H1 (cell line): Measurements from ENCODE around the gene OLFM3. TPM values are rescaled to one million over a fixed set of nuclear protein-coding genes. Genes with fewer than 3 reads are reported as not detected.

Experiments used
- CTCF ChIA-PET: fragments of 300-600 bp; sonication (Branson Sonifier 250); formaldehyde crosslinking; loops from one replicate; lab custom pipeline; 2021; ENCODE audit not compliant: partially characterized antibody; lab: Charles Lee
- POLR2A ChIA-PET: fragments of 300-600 bp; sonication (Branson Sonifier 250); formaldehyde crosslinking; loops from one replicate; lab custom pipeline; 2021; ENCODE audit warnings: inconsistent platforms; ENCODE audit not compliant: partially characterized antibody; lab: Charles Lee
- DNase-seq, 2 experiments: peaks; one replicate each; pipeline versions ENCODE4 v3.0.0 to v3.0.0-alpha.2; 2010 to 2022; ENCODE audit warnings: low spot score in 2 of 2, low read depth in 1 of 2, mixed read lengths in 1 of 2
- FAIRE-seq: peaks from 2 replicates; lab custom pipeline; 2011; peaks lifted over from hg19 to GRCh38; lab: Jason Lieb, UNC
- H2AFZ ChIP-seq: 2 replicates; pipeline ENCODE4 v1.8.1; 2012; ENCODE audit warnings: low read length, inconsistent platforms
- H2AK5ac ChIP-seq: 2 replicates; pipeline ENCODE4 v1.6.1; 2013; ENCODE audit warnings: low read depth, low read length
- H2BK120ac ChIP-seq: replicated peaks from 2 replicates; pipeline ENCODE3; 2013; ENCODE audit warnings: low read depth, low read length, inconsistent platforms
- H2BK12ac ChIP-seq: 2 replicates; pipeline ENCODE4 v1.6.1; 2013; ENCODE audit warnings: low read depth, low read length
- H2BK15ac ChIP-seq: 2 replicates; pipeline ENCODE4 v1.6.1; 2013; ENCODE audit warnings: low read length
- H2BK20ac ChIP-seq: 2 replicates; pipeline ENCODE4 v1.6.1; 2013; ENCODE audit warnings: low read length
- H2BK5ac ChIP-seq: 2 replicates; pipeline ENCODE4 v1.6.1; 2013; ENCODE audit warnings: low read depth, low read length
- H3K14ac ChIP-seq: 2 replicates; pipeline ENCODE4 v1.6.1; 2013; ENCODE audit warnings: inconsistent platforms; ENCODE audit not compliant: insufficient read length
- H3K18ac ChIP-seq: 2 replicates; pipeline ENCODE4 v1.6.1; 2013; ENCODE audit warnings: low read length; ENCODE audit errors: extremely low read depth
- H3K23ac ChIP-seq: 2 replicates; pipeline ENCODE4 v1.6.1; 2013; ENCODE audit warnings: inconsistent platforms; ENCODE audit not compliant: insufficient read length
- H3K23me2 ChIP-seq: 2 replicates; pipeline ENCODE4 v1.6.1; 2013; ENCODE audit warnings: low read depth, low read length
- H3K27ac ChIP-seq: 2 replicates; pipeline ENCODE4 v1.6.1; 2011; ENCODE audit warnings: low read depth, low read length, inconsistent platforms
- H3K27me3 ChIP-seq, 4 experiments: replicated peaks in 1 of 4; 1 replicate in 1 of 4; 2 replicates in 3 of 4; pipeline versions ENCODE4 v1.6.1 to v1.8.1; 2011 to 2013; ENCODE audit warnings: low read length in 3 of 4, mild to moderate bottlenecking in 3 of 4, inconsistent platforms in 2 of 4, mixed read lengths in 2 of 4, moderate library complexity in 1 of 4; ENCODE audit not compliant: control insufficient read depth in 3 of 4, insufficient read depth in 3 of 4; ENCODE audit errors: extremely low read depth in 1 of 4
- H3K36me3 ChIP-seq, 4 experiments: 2 replicates each; pipeline versions ENCODE4 v1.6.1 to v1.8.1; 2011 to 2013; ENCODE audit warnings: mild to moderate bottlenecking in 4 of 4, low read length in 3 of 4, moderate library complexity in 2 of 4, control low read depth in 1 of 4, inconsistent platforms in 1 of 4; ENCODE audit not compliant: insufficient read depth in 4 of 4, control insufficient read depth in 2 of 4
- H3K4ac ChIP-seq: replicated peaks from 2 replicates; pipeline ENCODE3; 2013; ENCODE audit warnings: low read length, low read depth, mixed read lengths, inconsistent platforms; ENCODE audit not compliant: insufficient read length
- H3K4me1 ChIP-seq, 4 experiments: replicated peaks in 1 of 4; 1 replicate in 1 of 4; 2 replicates in 3 of 4; pipeline versions ENCODE4 v1.6.1 to v1.8.1; 2011 to 2013; ENCODE audit warnings: low read length in 3 of 4, inconsistent platforms in 2 of 4, mixed read lengths in 1 of 4; ENCODE audit not compliant: insufficient read depth in 4 of 4, control insufficient read depth in 3 of 4
- H3K4me2 ChIP-seq, 2 experiments: 2 replicates each; pipeline versions ENCODE4 v1.6.1 to v1.8.1; 2011 to 2013; ENCODE audit warnings: low read depth in 2 of 2, low read length in 2 of 2, control low read depth in 1 of 2, inconsistent platforms in 1 of 2, mild to moderate bottlenecking in 1 of 2; ENCODE audit not compliant: insufficient read depth in 1 of 2
- H3K4me3 ChIP-seq, 4 experiments: fragments of 200-600, 300-600 bp in 1 of 4; sonication (generic), shearing (Covaris generic), sonication (Bioruptor Twin) in 1 of 4; 2 replicates each; pipeline versions ENCODE4 v1.5.1 to v1.8.1; 2011 to 2016; ENCODE audit warnings: low read length in 4 of 4, low read depth in 3 of 4, control low read depth in 2 of 4, inconsistent platforms in 2 of 4, mild to moderate bottlenecking in 2 of 4, mixed read lengths in 1 of 4, moderate library complexity in 1 of 4; ENCODE audit not compliant: insufficient read depth in 2 of 4; ENCODE audit errors: extremely low read depth in 1 of 4
- H3K56ac ChIP-seq: replicated peaks from 2 replicates; pipeline ENCODE3; 2013; ENCODE audit warnings: low read depth, mild to moderate bottlenecking, mixed read lengths, low read length, inconsistent platforms; ENCODE audit not compliant: insufficient read length
- H3K79me1 ChIP-seq: 2 replicates; pipeline ENCODE4 v1.6.1; 2013; ENCODE audit warnings: low read depth, low read length, control low read depth
- H3K79me2 ChIP-seq, 2 experiments: 2 replicates each; pipeline versions ENCODE4 v1.6.1 to v1.8.1; 2012 to 2013; ENCODE audit warnings: low read length in 2 of 2, mild to moderate bottlenecking in 2 of 2, inconsistent platforms in 1 of 2; ENCODE audit not compliant: insufficient read depth in 2 of 2, control insufficient read depth in 1 of 2
- H3K9ac ChIP-seq, 4 experiments: replicated peaks in 1 of 4; 1 replicate in 1 of 4; 2 replicates in 3 of 4; pipeline versions ENCODE4 v1.6.1 to v1.8.1; 2011 to 2013; ENCODE audit warnings: low read depth in 3 of 4, low read length in 3 of 4, control low read depth in 2 of 4, mild to moderate bottlenecking in 2 of 4, moderate library complexity in 2 of 4, inconsistent platforms in 1 of 4; ENCODE audit errors: extremely low read depth in 1 of 4
- H3K9me3 ChIP-seq, 2 experiments: 2 replicates each; pipeline versions ENCODE4 v1.6.1 to v1.8.1; 2012 to 2013; ENCODE audit warnings: mild to moderate bottlenecking in 2 of 2, moderate library complexity in 2 of 2, control low read depth in 1 of 2, inconsistent platforms in 1 of 2, low read depth in 1 of 2, low read length in 1 of 2, mixed read lengths in 1 of 2; ENCODE audit not compliant: insufficient read depth in 2 of 2
- H4K20me1 ChIP-seq, 2 experiments: replicated peaks in 1 of 2; 2 replicates each; pipeline versions ENCODE3 to v1.8.1; 2011 to 2013; ENCODE audit warnings: inconsistent platforms in 2 of 2, low read length in 2 of 2, mild to moderate bottlenecking in 1 of 2; ENCODE audit not compliant: insufficient read depth in 2 of 2, control insufficient read depth in 1 of 2
- H4K5ac ChIP-seq: 2 replicates; pipeline ENCODE4 v1.6.1; 2013; ENCODE audit warnings: low read length, low read depth, mixed read lengths, inconsistent platforms; ENCODE audit not compliant: insufficient read length
- H4K8ac ChIP-seq: 2 replicates; pipeline ENCODE4 v1.8.0; 2013; ENCODE audit warnings: mild to moderate bottlenecking, moderate library complexity, low read length, inconsistent platforms; ENCODE audit not compliant: insufficient read depth; ENCODE audit errors: extremely low read depth
- H4K91ac ChIP-seq: replicated peaks from 2 replicates; pipeline ENCODE3; 2013; ENCODE audit warnings: low read length, mixed read lengths, inconsistent platforms; ENCODE audit not compliant: insufficient read length
- ASH2L ChIP-seq: fragments of 200-600, 300-600 bp; sonication (generic); IDR thresholded peaks from one replicate; pipeline ENCODE4 v1.7.1; 2017; ENCODE audit warnings: low read length
- BACH1 ChIP-seq: IDR thresholded peaks from 2 replicates; pipeline ENCODE4 v1.6.1; 2012; ENCODE audit warnings: low read length, improper control_type of control experiment
- CHD2 ChIP-seq: IDR thresholded peaks from 2 replicates; pipeline ENCODE4 v1.6.1; 2012; ENCODE audit warnings: low read length, improper control_type of control experiment
- EP300 ChIP-seq, 2 experiments: IDR thresholded peaks; 1 replicate in 1 of 2; 2 replicates in 1 of 2; pipeline ENCODE4 v1.6.1; 2011 to 2012; ENCODE audit warnings: low read depth in 2 of 2, low read length in 2 of 2, mild to moderate bottlenecking in 2 of 2, borderline replicate concordance in 1 of 2, inconsistent platforms in 1 of 2, moderate library complexity in 1 of 2
- FOSL1 ChIP-seq: IDR thresholded peaks from 2 replicates; pipeline ENCODE4 v1.6.1; 2011; ENCODE audit warnings: mild to moderate bottlenecking, low read depth, low read length, moderate library complexity; ENCODE audit not compliant: insufficient read depth
- NANOG ChIP-seq: IDR thresholded peaks from 2 replicates; pipeline ENCODE4 v1.6.1; 2011; ENCODE audit warnings: low read length, low read depth, mild to moderate bottlenecking, inconsistent platforms; ENCODE audit not compliant: insufficient read depth, poor library complexity, severe bottlenecking
- NRF1 ChIP-seq: IDR thresholded peaks from 2 replicates; pipeline ENCODE4 v1.6.1; 2011; ENCODE audit warnings: mild to moderate bottlenecking, low read depth, low read length, improper control_type of control experiment
- POLR2A ChIP-seq, 2 experiments: IDR thresholded peaks; 1 replicate in 1 of 2; 2 replicates in 1 of 2; pipeline ENCODE4 v1.6.1; 2011; ENCODE audit warnings: low read depth in 2 of 2, low read length in 2 of 2, mild to moderate bottlenecking in 2 of 2; ENCODE audit errors: control extremely low read depth in 1 of 2
- POLR2AphosphoS5 ChIP-seq: IDR thresholded peaks from 2 replicates; pipeline ENCODE4 v1.6.1; 2011; ENCODE audit warnings: low read depth, low read length
- RNF2 ChIP-seq: fragments of 200-900, 300-1000 bp; sonication (generic); IDR thresholded peaks from 2 replicates; pipeline ENCODE4 v1.7.1; 2016; ENCODE audit warnings: borderline replicate concordance, low read depth, mild to moderate bottlenecking, antibody characterized with exemption, low read length; ENCODE audit not compliant: poor library complexity, severe bottlenecking; ENCODE audit errors: missing control alignments
- SIRT6 ChIP-seq: IDR thresholded peaks from one replicate; pipeline ENCODE4 v1.7.1; 2012; ENCODE audit warnings: low read length, inconsistent platforms
- SIX5 ChIP-seq: IDR thresholded peaks from 2 replicates; pipeline ENCODE4 v1.6.1; 2011; ENCODE audit warnings: mild to moderate bottlenecking, low read depth, low read length
- SP1 ChIP-seq: IDR thresholded peaks from 2 replicates; pipeline ENCODE4 v1.6.1; 2011; ENCODE audit warnings: low read depth, low read length
- SP2 ChIP-seq: IDR thresholded peaks from 2 replicates; pipeline ENCODE4 v1.6.1; 2012; ENCODE audit warnings: mild to moderate bottlenecking, low read length, inconsistent platforms
- TCF12 ChIP-seq: IDR thresholded peaks from 2 replicates; pipeline ENCODE4 v1.6.1; 2011; ENCODE audit warnings: low read depth, mild to moderate bottlenecking, low read length
- ZNF274 ChIP-seq: IDR thresholded peaks from 2 replicates; pipeline ENCODE4 v1.7.0; 2012; ENCODE audit warnings: low read length, borderline replicate concordance; ENCODE audit errors: extremely low read depth
- WGBS, 2 experiments: shearing (Covaris generic) in 1 of 2; methylation state at CpG; one replicate each; pipeline versions ENCODE4 v1.1.6 to v1.1.7; 2013 to 2015; ENCODE audit warnings: low lambda C conversion rate in 2 of 2, mixed read lengths in 2 of 2, inconsistent platforms in 1 of 2, low coverage in 1 of 2, missing lambda C conversion rate in 1 of 2; ENCODE audit not compliant: insufficient replicate concordance in 2 of 2, insufficient coverage in 1 of 2, insufficient read length in 1 of 2; ENCODE audit errors: extremely low coverage in 1 of 2, missing lambda C conversion rate in 1 of 2; 5-methylcytosine and 5-hydroxymethylcytosine counted together
- polyA plus RNA-seq, 7 experiments: library from polyadenylated mRNA; depleted of rRNA in 3 of 7; stranded (reverse) in 5 of 7; unstranded in 2 of 7; fragments of >200 nt in 5 of 7; fragments of 200-250 nt in 2 of 7; gene quantifications; 1 replicate in 5 of 7; 2 replicates in 1 of 7; 4 replicates in 1 of 7; pipeline versions ENCODE4 v1.2.1 to v1.2.3, GENCODE V29; 2011 to 2013; ENCODE audit warnings: missing spikeins in 2 of 7, mixed read lengths in 2 of 7
- total RNA-seq: library from RNA; stranded (reverse); fragmentation: NEBNext Ultra II Directional; extraction: Animal tissue kit (Norgen Biotek cat#: 25700); gene quantifications from 2 replicates; pipeline ENCODE4 v1.2.1, GENCODE V29; 2021

The OLFM3 gene
- total and polyA plus RNA-seq, 2 of the 8 experiments (the other 6 are each of a cell fraction or from before 2014, with no cell fraction given), result 0.30 to 0.32 TPM

- Histone ChIP-seq H3K36me3 (no peaks in the 10 kb centered on the region), H3K18ac (no peak overlapping the region), H2BK15ac (no peak overlapping the region), H3K4ac (no peak overlapping the region), H2AFZ (no peak overlapping the region), H3K27me3 (no peaks in the 10 kb centered on the region), H4K8ac (no peak overlapping the region), H2BK120ac (no peak overlapping the region), H3K27ac (no peak overlapping the region), H2BK20ac (no peak overlapping the region), H3K4me3 (no peak overlapping the region), H4K20me1 (no peaks in the 10 kb centered on the region), H3K79me1 (no peaks in the 10 kb centered on the region), H2AK5ac (no peak overlapping the region), H3K23ac (no peak overlapping the region), H2BK5ac (no peak overlapping the region), H3K4me1 (0 out of 7 replicates have a peak, but pooled peaks cover 0 to 4% (median 0%) of the 10 kb centered on the region in 4 experiments), H3K9me3 (no peaks in the 10 kb centered on the region), H3K23me2 (no peaks in the 10 kb centered on the region), H3K14ac (no peak overlapping the region), H2BK12ac (no peak overlapping the region), H4K5ac (no peak overlapping the region), H3K56ac (no peak overlapping the region), H4K91ac (no peak overlapping the region), H3K79me2 (no peaks in the 10 kb centered on the region), H3K9ac (no peak overlapping the region), H3K4me2 (no peak overlapping the region)
- POLR2A ChIA-PET, result no interaction called here
- DNase-seq, result no peak
- 100% methylated on average over 1 of the region's 1 CpG; no CpG with 5 or more reads in 1 of the 2 experiments for WGBS, 2 experiments
- FAIRE-seq, result no peak
- CTCF ChIA-PET, result interaction anchor here (1.0 kb wide), 1 partner anchor 11 kb away, joined by 3 read pairs; no protein-coding TSS in a partner anchor
- TF ChIP-seq ZNF274 (no peak), TCF12 (no peak), NANOG (no peak), FOSL1 (no peak), SP2 (no peak), SIX5 (no peak), SP1 (no peak), NRF1 (no peak), POLR2A (IDR thresholded peaks at IDR 0.05; ENCODE audit: control extremely low read depth in 1 of 2, low read depth in 2 of 2, low read length in 2 of 2) (no peak), SIRT6 (no peak), RNF2 (no peak), POLR2AphosphoS5 (no peak), BACH1 (no peak), CHD2 (no peak), EP300 (IDR thresholded peaks at IDR 0.05; ENCODE audit: borderline replicate concordance in 1 of 2, low read depth in 2 of 2, low read length in 2 of 2) (no peak), ASH2L (no peak)
These were observed 123.1 kb downstream of the OLFM3 start for GRCh38 chr1:101873672-101874071.
